ENCODE data around the gene GOLGA8B.
"Not testable (repeated sequence)": the region's sequence is repeated elsewhere in the genome, so short reads cannot be mapped to it uniquely, and the experiment has no call there.

The GOLGA8B gene

DNA sequence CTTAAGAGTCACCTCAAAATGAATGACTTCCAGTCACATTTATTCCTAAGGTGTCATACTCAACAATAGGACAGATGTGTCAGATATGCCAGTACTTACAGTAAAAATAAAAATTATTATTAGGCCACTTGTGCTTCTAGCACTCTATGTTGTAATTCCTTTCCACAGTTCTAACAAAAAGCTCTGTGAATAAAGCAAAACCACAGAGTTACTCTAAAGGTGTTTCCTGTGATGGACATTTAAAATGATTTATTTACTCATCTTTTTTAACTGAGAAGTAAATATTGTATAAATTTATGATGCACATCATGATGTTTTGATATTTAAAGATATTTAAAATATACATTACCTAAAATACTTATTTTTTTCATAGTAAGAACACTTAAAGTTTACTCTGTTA is 13.9 kb upstream of the GOLGA8B start:
- no peak for DNase-seq

DNA sequence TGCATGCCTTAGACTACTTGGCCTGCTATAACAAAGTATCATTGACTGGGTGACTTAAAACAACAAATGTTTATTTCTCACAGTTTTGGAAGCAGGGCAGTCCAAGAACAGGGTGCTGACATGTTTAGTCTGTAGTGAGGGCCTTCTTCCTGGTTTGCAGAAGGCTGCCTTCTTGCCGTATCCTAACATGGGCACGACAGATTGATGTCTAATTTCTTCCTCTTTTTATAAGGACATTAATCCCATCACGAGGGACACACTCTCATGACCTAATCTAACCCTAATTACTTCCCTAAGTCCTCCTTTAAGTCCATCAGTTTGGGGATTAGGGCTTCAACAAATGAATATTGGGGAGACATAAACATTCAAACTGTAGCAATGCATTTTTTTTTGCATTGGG is 10.9 kb upstream of the GOLGA8B start:
- DNase-seq: no peak

DNA sequence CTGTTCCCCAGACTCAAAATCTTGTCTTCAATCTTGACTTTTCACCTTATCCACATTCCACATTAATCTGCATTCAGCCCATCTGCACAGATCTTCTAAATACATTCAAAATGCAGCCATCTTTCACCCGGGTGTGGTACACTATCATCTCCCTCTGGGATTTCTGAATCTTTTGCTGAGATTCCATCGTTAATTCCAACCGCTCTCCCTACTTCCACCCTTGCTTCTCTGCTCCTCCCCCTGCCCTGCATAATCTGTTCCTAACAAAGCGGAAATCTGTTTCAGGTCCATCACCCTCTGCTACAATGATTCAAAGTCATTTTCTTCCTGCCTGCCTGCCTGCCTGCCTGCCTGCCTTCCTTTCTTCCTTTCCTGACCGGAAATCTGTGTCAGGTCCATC is 7.9 kb upstream of the GOLGA8B start:
- DNase-seq: no peak

DNA sequence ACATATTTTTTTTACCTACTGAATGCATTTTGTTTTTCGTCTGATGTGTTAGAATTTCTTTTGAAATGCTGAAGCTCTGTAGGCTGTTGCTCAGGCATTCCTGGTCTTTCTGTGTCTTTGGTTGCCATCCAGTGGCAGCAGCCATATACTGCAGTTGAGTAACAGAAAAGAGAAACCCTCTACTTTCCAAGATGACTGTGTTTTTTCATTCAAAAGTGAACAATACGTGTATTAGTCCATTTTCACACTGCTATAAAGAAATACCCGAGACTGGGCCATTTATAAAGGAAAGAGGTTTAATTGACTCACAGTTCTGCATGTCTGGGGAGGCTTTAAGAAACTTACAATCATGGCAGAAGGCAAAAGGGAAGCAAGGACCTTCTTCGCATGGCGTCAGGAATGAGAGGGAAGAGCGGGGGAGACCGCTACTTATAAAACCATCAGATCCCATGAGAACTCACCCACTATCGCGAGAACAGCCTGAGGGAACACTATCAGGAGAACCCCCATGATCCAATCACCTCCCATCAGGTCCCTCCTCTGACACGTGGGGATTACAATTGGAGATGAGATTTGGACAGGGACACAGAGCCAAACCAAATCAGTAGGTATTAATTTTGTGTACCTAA is 4.7 kb upstream of the GOLGA8B start:
- DNase-seq: peak; percentile 80

DNA sequence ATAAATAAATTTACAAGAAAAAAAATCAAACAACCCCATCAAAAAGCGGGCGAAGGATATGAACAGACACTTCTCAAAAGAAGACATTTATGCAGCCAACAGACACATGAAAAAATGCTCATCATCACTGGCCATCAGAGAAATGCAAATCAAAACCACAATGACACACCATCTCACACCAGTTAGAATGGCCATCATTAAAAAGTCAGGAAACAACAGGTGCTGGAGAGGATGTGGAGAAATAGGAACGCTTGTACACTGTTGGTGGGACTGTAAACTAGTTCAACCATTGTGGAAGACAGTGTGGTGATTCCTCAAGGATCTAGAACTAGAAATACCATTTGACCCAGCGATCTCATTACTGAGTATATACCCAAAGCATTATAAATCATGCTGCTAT is 2.5 kb upstream of the GOLGA8B start:
- DNase-seq: not testable (repeated sequence)

DNA sequence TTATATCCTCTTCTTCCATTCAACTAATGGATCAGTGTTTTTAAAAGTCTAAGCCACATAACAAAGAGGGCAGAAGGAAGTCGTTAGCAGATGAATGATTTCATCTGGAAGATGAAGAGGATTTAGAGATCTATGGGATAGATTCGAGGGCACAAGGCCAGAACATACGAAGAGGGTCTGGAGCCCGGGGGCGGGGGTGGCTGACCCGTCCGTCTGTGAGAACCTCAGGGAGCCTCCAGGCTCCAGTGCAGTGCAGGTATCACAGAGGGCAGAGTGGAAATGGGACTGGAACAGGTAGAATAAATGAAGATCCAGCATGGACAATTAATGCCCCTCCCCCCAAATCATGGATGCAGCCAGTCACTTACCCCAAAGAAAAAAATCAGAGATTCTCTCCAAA is 1.5 kb upstream of the GOLGA8B start:
- DNase-seq: no peak

DNA sequence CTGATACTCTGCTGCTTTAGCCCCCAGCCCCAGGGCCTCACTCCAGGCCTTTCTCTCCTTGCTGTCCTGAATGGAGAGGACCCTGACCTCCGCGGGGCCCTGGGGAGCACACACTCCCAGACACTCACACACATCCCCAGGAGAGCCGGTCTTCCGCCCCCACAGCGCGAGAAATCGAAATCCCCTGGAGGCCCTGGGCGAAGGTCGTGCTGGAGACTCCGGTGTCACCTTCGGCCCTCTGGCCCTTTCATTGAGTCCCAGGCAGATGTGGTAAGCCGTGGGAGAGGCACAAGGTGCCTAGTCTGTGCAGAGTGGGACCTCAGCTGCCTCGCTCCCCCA is 848 bp upstream of the GOLGA8B start:
- DNase-seq: no peak

DNA sequence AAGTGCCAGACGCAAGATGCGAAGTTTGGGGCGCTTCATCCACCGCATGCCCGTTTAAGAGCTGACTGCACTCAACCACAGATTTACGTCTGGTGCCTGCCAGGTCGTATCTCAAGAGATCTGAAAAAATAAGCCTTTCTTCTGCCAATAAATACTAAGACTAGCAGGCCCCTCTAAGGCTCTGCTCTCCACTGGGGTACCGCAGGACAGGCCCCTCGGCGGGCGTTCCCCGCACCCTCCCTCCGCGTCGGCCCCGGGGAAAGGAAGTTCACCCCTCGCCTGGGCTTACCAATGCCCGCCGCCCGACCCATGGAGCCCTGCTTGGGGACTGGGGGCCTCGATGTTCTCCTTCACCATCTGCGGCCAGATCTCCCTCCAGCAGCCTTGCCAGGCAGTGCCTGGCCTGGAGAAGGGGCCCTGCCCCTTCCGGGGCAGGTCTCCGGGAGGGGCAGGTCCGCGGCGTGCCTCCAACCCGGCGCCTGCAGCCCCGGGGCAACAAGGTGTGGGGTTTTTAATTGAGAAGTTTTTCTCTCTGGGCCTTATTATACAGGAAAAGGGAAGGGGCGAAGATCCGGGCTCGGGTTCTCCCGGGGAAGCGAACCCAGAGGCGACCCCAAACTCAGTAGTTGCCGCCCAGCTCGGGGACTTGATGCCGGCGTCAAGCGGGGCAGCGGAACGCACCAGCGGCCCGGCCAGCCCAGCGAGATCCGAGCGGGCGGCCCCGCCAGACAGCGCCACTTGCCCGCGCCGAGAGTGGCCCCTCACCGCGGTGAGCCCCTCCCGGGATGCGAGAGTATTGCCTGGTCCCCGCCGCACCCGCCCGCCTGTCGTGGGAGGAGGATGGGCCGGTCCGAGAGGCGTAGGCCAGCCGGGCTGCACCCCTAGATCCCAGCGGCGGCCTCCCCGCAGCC is 735 bp downstream of the GOLGA8B start:
- DNase-seq: peak; percentile 73

DNA sequence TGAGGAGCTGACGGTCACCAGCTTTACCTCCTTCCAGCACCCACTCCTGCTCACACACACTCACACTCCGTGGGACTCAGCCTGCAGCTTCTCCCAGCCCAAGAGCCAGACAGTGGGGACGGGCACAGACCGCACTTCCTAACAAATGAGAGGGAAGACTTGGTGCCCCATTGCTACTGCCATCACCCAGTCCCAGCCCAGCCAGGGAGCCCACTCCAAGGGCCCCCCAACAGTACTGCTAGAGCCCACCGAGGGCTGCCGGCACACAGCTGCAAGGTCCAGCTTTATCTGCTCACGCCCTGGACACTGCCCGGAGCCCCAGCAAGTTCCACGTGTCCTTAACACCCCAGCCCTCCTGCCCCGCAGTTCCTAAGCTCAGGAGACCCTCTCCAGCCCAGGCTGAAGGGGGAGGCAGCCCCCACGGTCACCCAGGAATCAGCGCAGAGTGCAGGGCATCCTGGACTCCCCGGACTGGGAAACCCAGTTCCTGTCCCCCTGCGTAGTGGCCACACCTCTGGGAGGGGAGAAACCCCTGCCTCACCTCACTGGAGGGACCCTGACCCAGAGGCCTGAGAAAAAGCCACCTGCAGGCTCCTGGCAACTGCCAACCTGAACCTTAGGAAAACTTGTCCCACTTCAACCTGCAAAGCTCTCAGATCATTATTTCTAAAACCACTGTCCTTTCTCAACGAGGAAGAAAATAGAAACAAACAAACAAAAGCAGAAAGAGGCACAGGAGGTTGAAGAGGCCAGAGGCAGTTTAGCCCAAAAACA is 1.6 kb downstream of the GOLGA8B start:
- not testable (repeated sequence) for DNase-seq

DNA sequence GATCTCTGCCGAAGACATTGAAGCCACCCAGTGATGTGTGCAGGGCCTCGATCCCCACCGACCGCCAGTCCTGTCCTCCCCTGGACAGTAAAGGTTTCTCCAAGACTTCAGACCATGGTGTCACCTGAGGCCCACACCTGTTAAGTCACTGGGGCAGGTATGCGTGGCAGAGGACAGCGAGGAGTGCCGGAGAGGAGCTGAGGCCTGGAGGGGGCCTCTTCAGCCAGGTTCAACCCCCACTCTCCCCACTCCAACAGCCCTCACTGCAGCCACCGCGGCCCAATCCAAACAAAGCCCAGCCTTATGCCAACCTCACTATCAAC is 2.4 kb downstream of the GOLGA8B start:
- DNase-seq: no peak

DNA sequence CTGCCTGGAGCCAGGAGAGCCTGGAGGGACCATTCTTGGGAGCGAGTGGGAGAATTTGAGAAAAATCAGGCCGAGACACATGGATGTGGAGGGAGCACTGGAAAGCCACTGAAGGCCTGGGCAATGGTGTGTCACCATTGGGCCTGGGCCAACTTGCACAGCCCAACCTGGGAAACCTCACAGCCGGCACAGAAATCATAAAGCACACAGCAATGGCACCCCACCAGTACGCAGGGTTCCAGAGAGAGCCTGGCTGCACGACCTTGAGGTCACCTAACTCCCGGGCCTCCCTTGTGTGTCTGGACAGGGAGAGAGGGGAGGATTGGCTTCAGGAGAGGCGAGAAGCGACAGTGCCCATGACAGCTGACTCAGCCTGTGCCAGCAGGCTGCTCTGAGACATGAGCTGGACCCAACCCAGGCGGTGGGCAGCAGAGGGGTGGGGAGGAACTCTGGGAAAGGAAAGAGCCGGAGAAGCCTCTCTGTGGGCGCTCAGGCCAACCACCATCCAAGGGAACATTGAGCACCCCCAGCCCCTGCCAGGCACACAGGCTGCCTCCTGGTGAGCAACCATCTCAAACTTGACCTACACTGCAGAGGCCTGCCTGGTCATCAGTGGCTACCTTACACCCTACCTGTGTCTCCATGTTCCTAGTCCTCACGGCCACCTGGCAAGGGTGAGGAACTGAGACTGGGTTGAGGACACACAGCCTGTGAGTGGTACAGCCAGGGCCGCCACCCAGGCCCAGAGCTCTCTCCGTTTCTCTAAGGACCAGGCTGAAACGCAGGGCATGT is 3.0 kb downstream of the GOLGA8B start:
- DNase-seq: not testable (repeated sequence)

DNA sequence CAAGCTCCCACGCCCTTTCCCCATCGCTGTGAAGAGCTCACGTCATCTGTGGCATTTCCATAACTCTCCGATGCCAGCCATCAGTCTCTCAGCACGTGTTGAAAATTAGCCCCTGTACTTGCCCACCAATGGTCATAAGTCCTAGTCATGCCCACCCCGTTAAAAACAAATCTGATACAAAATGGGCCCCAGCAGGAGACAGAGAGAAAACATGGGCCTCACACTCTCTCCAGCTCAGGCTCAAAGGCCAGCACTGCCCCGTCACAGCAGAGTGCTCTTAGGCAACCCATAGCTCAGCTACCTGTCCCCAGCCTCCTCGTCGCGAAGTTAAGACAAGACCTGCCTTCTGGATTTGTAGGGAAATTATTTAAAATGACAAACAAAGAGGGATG is 5.2 kb downstream of the GOLGA8B start:
- no peak for DNase-seq

DNA sequence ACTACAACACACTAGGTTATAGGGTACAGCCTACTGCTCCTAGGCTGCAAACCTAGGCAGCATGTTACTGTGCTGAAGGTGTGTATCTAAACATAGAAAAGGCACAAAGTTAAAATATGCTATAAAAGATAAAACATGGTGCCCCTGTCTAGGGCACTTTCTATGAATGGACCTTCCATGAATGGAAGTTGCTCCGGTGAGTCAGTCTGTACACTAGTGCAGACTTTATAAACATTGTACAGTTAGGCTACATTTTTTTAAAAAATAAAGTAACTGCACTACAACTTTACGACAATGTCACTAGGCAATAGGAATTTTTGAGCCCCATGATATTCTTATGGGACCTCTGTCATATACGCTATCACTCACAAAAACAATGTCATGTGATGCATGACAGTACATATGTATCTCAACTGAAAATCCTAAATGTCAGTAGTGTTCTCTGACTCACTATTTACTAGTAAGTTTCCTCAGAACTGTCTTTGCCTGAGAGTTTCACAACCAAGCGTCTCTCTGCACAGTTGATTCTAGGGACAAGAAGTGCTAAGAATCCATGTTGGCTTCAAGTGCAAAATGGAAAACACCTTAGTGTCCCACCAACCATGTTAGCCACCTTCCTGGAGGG is 5.7 kb downstream of the GOLGA8B start:
- peak; percentile 40 for DNase-seq

DNA sequence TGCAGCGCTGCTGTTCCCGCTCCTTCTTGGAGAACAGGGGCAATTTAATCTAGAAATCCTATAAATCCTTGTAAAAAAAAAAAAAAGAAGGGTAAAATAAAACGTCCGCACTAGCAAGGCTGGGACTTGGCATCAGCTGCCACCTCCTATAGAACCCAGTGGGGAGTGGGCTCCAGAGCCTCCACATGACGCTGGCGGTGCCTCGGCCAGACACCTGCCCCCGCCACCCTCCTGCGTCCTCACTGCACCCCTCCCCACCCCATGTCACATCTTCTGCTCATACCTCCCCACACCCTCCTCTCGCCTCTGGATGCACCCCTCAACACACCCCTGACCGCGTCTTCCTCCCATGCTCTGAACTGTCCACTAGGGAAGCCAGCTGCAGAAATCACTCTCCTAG is 8.4 kb downstream of the GOLGA8B start:
- not testable (repeated sequence) for DNase-seq

DNA sequence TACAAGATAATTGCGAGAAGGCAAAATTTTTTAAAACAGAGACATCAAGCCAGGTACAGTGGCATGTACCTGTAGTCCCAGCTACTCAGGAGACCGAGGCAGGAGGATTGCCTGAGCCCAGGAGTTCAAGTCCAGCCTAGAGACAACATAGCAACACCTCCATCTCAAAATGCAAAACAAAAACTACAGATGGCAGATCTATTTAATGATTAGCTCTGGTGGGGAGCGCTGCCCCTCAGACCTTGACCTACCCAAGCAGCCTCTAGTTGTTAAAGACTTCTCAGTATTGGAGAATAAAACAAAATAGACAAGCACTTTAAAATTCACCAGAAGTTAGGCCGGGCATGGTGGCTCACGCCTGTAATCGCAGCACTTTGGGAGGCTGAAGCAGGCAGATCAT is 10.5 kb downstream of the GOLGA8B start:
- DNase-seq: not testable (repeated sequence)

DNA sequence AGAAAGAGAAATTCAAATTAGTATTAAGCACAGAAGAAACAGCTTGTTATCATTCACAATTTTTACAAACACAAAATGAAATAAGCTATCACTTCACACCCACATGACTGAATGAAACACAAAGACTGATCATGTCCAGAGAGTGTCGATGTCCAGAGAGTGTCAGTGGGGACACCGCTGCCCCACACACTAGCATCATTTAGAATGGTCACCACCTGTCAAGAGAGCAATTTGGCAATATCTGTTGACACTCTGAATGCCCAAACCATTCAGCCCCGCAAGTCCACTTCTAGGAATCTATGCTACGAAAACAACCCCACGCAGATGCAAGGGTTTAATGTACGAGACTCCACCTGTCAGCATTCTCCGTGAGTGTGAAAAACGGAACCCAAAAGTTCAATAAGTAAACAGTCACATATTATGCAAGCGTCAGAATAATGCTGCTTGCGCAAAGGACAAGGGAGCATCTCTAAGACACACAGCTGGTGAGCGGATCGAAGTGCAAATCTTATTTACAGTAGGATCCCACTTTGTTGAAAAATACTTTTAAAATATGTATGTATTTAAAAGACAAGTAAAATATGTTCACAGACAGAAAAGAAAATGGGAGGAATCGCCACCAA is 11.3 kb downstream of the GOLGA8B start:
- DNase-seq: not testable (repeated sequence)

DNA sequence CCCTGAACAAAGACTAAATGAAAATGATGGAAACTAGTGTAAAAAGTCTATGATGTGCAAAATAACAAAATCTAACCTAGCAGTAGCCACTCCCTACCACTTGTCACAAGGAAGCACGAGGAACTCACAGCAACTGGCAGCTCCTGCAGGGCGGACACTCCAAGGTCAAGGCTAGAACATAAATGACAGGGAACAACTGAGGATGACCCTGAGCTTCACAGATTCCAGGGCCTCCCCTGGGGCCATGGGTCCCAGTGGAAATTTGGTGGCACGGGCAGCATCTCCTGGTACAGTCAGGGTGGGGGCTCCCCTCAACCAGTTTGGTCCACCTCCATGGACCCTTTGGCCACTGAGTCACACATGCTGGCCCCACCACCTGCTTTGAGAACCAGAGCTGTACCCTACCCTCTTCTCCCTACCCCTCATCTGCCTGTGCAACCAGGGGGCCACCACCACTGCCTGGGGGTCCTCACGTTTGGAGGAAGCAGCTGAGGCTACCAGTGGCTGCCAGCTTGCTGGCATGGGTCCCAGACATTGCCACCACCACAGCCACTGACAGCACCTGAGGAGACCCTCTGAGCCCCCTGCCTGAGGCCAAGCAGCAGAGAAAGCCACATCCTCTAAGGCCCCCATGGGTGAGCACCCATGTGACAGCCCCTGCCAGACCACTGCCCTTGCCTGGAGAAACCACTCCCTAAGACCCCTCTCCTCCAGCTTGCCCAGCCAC is 13.6 kb downstream of the GOLGA8B start:
- not testable (repeated sequence) for DNase-seq

DNA sequence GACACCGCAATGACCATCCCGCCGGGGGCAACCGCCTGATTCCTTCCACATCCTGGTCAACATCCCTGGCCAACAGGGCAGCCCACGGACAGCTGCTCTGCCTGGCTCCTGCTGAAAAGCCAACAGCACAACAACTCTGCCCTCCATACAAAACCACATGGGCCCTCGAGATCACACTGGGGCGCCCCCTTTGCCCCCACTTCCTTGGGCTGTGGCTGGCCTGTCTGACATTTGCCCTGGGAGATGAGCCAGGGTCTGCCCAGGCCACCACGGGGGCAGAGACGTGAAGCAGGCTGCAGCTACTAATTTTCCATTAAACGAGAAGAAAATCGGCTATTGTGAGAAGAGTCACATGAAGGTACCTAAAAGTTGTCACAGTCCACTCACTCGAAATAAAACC is 16.3 kb downstream of the GOLGA8B start:
- DNase-seq: not testable (repeated sequence)

DNA sequence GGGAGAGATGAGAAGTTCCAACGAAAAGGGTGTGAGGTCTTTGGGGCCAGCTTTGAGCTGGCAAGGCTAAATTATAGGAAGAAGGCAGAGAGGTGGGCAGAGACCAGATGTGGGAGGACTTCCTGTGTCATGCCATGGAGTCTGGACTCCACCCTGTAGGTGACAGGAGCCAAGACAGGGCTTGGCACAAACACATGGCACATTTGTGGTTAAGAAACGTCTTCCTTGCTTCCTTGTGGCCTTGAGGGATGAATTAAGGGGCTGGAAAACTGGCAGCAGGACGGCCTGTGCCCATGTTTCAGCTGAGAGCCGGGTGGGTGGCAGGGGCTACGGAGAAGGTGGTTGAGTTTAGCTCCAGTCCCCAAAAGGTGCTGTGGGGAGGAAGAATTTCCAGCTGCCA is 18.7 kb downstream of the GOLGA8B start:
- not testable (repeated sequence) for DNase-seq

DNA sequence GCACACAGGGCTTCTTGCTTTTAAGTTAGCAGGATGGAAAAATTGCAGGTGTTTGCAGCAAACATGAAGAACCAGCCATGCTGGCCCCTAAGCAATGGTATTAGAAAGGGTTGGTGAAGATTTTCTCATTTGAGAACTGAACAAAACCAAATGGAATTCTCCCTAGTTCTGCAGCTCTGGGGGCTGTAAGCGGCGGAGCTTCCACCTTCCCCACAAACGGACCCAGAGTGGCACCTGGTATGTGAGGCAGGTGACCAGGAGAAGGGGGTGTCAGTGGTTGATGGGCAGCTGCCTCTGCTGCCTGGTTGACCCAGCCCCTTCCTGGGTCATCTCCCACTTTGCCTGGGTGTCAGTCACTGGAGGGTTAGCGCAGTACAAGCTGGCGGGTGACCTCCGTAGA is 22.6 kb downstream of the GOLGA8B start:
- DNase-seq: not testable (repeated sequence)

DNA sequence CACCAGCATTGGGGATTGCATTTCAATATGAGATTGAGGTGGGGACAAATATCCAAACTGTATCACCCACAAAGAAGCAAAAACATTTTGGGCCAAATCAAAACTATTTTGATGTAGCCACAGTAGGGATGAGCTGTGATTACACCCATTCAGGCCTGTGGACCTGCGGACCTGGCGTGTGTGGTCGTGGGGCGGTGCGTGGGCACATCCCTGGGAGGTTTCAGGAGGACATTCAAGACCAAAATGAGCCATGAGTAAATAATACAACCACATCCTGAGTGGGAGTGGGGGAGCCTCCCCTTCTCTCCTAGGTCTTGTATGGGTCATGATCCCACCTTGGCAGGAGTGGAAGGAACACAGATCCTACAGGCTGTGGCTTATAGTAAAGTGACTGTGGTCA is 23.7 kb downstream of the GOLGA8B start:
- DNase-seq: not testable (repeated sequence)
